ENCODE data around the gene SLC34A1.

GRCh38 chr5:177367323-177367848 is 16.8 kb upstream of the SLC34A1 start:
- TF ChIP-seq CTCF (IDR thresholded peaks at IDR 0.05; ENCODE audit: insufficient read depth, low read length, poor library complexity, severe bottlenecking) = no peak
- no peak for TF ChIP-seq EZH2phosphoT487 (conservative IDR thresholded peaks at IDR 0.05; ENCODE audit: low read length)

Data from SU-DHL-6 (cell line).